Dermis lymphatic vessel endothelial cell (primary cell): ENCODE results near the gene CPNE5. TPM values are rescaled to one million over a fixed set of nuclear protein-coding genes. Genes with fewer than 3 reads are reported as not detected.

Experiments used
- total RNA-seq: library from RNA; depleted of rRNA; stranded (reverse); fragments of >200 nt; gene quantifications from 2 replicates; pipeline ENCODE4 v1.2.1, GENCODE V29; 2014

Gene CPNE5
- 4.2 and 4.4 TPM in 2 replicates for total RNA-seq

DNA sequence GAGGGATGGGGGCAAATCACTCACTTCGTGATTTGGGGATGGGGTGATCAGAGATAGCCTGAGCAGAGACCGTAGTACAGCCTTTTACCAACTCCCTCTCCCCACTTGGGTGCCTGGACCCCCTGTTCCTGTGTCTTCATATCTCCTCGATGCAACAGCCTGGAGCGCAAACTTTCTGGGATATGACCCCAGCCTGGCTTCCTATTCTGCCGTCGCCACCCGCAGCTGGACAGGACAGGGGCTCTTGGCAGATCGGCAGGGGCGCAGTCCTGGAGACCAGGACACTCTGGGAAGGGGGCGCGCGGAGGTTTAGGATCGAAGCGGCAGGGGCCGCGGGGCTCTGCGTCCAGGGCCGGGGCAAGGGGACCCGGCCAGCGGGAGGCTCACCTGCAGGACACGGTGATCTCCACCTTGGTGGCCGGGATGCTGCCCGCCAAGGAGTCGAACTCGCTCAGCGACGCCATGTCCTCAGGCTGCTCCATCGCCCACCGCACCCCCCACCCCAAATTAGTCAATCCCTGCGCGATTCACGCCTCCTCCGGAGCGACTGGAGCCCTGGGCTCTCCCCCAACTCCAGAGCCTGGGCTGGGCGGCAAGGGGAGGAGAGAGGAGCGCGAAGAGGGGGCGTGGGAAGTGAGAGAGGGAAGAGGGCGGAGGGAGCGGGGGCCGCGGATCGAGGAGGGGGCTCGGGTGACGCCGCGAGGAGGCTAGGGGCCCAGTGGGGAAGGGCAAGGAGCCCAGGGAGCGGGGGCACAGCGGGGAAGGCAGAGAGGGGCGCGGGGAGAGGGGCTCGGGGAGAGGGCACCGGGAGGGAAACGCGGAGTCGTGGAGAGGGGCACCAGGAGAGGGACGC lies at the start of gene CPNE5:
Gene CPNE5, minus strand, starts transcription at position 549 of the 853 bp plus-strand sequence. Its CDS starts 67 bp downstream, at position 482.

GRCh38 chr6:36885461-36886401 lies 46.5 kb upstream of the CPNE5 start, which contains the start of gene C6orf89:
Gene C6orf89 (plus strand): TSS chr6:36885952. CDS start chr6:36899445, 13,493 bp downstream.

DNA sequence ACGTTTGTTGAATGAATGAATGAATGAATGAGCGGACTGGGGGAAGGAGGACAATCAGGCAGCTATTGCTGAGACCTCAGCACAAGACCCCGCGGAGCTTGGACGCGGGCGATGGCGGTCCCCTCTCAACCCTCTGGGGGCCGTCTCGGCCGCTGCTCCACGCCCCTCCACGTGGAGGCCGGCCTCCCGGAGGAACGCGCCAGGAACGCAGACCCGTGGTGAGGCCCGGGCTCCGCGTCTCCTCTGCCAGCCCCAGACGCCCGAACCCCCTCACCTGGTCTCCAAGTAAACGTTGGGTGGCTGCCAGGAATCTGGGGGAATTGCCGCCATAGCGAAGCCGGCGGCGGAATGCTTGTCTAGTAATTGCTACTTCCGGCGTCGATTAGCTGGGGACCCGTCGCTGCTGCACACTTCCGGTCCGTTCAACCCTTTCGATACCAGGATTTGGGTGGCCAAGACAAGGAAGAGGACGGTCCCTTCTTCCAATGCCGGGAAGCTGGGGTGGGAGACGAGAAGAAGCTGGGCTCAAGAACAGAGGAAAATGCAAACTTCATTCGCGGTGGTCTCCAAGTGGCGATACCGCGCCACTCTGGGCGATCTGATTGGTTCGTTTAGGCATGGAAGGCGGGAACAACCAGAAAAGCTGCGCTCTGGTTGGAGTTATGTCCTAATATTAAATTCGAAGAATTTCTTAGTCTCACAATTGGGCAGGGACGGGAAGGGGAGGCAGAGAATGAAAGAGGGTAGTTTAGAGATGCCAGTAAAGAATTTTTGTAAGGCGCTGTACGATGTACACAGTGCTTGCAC lies 35.4 kb upstream of the CPNE5 start, which contains the start of gene PPIL1:
Gene PPIL1, minus strand, starts transcription at position 361 of the 807 bp plus-strand sequence. Its CDS starts 31 bp downstream, at position 330.

DNA sequence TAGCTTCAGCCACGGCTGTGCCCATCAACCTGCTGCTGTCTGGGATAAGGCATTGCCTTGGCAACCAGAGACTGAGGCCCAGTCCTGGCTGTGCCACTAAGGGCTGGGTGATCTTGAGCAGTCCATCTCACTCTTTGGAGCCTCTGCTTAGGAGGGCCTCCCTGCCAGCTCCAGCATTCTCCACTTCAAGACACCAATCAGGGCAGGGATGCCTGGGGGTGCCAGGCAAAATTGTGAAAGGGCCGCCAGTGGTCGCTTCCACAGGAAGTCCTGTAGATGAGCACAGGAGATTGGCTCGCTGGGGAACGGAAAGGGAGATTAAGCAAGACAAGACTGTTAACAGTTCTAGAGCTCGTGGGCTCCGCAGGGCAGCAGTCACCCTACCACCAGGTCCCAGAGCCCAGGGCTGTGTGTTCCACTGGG lies 141.8 kb downstream of the CPNE5 start, which contains the start of gene RAB44:
Gene RAB44, plus strand, starts transcription at position 346 of the 423 bp plus-strand sequence. CDS start 6,410 bp downstream, outside the sequence.

Other genes with a start within 250 kb of the CPNE5 start
- 241 and 365 TPM in 2 replicates for gene SRSF3, start 245.1 kb downstream of the CPNE5 start, total RNA-seq
- gene CDKN1A, start 160.7 kb downstream of the CPNE5 start, total RNA-seq, result 63.7 and 94.0 TPM in 2 replicates
- not detected in 2 replicates for gene RAB44, start 141.6 kb downstream of the CPNE5 start, total RNA-seq
- gene PPIL1, start 35.4 kb upstream of the CPNE5 start, total RNA-seq, result 16.8 TPM in 2 replicates
- gene C6orf89, start 46.5 kb upstream of the CPNE5 start, total RNA-seq, result 26.3 and 27.6 TPM in 2 replicates
- under 0.01 TPM in 1 of 2 replicates, not detected in the other for gene PI16, start 115.3 kb upstream of the CPNE5 start, total RNA-seq
- 179 and 227 TPM in 2 replicates for gene MTCH1, start 146.8 kb upstream of the CPNE5 start, total RNA-seq
- gene FGD2, start 166.2 kb upstream of the CPNE5 start, total RNA-seq, result not detected in 2 replicates